Measurements from ENCODE around the gene ANGPTL8. TPM values are rescaled to one million over a fixed set of nuclear protein-coding genes. Genes with fewer than 3 reads are reported as not detected.

Gene ANGPTL8
- polyA plus RNA-seq, 3 donors, result 7.4 to 108 (median 16.9) TPM

DNA sequence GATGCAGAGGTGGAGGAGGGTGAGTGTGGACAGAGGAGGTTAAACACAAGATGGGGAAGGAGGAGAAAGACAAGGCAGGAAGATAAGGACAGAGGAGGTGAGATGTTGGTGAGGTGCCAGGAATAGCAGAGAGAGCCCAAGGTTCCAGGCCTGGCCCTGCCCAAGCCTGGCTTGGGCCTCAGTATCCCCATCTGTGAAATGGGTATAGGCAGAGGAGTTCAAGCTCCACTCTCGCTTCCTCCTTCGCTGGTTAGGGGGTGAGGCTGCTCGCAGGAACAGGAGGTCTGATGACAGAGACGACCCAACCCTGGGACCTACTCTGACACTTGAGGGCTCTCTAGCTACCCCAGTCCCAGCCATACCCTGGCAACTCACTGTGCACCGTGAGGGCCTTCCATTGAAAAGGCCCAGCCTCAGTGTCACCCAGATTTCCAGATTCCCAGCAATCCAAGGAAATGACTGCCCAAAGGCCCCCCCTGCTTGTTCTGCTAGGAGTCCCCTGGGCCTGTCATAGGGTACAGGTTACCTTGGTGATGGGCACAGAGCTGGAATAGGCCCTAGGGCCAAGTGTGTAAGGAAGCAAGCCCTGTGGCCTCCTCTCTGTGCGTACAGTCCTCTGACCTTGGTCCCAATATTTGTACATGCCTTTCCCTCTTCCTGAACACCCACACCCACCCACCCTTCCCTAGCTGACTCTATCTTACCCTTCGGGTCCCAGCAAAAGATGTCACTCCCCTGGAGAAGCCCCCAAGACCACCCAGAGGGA, 8.6 kb upstream of the ANGPTL8 start:
- WGBS, 3 donors, result 82 to 85% (median 84%) methylated on average over 7 of the region's 7 CpGs
- H3K27ac ChIP-seq (ENCODE audit: low read depth, low read length), result no peak overlapping the region

DNA sequence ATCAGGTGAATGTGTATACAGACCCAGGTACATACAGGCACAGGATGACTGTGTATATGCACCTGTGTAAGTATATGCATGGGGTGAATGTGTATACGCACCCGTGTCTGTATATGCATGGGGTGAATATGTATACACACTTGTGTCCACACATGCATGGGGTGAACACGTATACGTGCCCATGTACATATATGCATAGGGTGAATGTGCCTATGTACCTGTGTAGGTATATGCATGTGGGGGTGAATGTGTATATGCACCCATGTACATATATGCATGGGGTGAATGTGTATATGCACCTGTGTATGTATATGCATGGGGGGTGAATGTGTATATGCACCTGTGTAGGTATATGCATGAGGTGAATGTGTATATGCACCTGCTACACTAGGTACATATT, 6.9 kb upstream of the ANGPTL8 start:
- WGBS, 3 donors, result 79 to 95% (median 93%) methylated on average over 4 of the region's 4 CpGs
- H3K27ac ChIP-seq (ENCODE audit: low read depth, low read length), result no peak overlapping the region

DNA sequence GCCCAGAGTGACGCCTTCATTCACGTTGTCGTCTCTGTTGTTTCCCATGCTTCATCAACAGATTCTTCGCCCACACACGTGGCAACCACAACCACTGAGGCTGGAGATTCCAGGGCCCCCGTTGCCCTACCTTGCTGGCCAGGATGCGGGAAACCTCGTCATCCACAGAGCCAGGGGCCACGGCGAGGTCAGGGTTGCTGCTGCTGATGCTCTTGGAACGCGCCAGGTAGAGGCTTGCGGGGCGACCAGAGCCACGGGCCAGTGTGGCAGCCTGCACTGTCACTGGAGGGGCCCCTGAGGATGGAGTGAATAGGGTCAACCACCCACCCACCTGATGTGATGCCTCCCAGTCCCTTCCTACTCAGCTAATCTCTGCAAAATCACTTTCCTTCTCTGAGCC, 6.3 kb upstream of the ANGPTL8 start:
- no peak overlapping the region for H3K27ac ChIP-seq (ENCODE audit: low read depth, low read length)
- 85 to 90% (median 88%) methylated on average over 15 of the region's 15 CpGs for WGBS, 3 donors

DNA sequence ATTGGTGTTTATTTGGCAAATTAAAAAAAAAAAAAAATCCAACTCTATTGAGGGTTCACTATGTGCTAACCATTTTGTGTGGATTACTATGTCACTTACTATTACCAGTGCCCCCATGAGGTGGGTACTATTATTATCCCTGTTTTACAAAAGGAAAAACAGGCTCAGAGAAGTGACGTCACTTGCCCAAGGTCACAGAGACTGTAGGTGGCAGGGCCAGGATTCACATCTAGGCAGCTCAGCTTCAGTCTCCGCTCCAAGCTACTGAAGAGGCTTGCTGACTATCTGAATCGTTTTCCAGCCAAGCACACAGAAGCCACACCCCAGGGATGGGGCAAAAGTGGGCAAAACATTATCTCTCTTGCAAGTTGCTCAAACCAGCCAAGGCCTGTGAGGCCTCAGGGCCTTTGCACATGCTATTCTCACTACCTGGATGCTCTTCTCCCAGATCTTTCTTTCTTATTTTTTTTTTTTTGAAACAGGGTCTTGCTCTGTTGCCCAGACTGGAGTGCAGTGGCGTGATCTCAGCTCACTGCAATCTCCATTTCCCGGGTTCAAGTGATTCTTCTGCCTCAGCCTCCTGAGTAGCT, 4.8 kb upstream of the ANGPTL8 start:
- no peak overlapping the region for H3K27ac ChIP-seq (ENCODE audit: low read depth, low read length)
- 69 to 87% (median 84%) methylated on average over 5 of the region's 5 CpGs for whole genome bisulfite sequencing, 3 donors

DNA sequence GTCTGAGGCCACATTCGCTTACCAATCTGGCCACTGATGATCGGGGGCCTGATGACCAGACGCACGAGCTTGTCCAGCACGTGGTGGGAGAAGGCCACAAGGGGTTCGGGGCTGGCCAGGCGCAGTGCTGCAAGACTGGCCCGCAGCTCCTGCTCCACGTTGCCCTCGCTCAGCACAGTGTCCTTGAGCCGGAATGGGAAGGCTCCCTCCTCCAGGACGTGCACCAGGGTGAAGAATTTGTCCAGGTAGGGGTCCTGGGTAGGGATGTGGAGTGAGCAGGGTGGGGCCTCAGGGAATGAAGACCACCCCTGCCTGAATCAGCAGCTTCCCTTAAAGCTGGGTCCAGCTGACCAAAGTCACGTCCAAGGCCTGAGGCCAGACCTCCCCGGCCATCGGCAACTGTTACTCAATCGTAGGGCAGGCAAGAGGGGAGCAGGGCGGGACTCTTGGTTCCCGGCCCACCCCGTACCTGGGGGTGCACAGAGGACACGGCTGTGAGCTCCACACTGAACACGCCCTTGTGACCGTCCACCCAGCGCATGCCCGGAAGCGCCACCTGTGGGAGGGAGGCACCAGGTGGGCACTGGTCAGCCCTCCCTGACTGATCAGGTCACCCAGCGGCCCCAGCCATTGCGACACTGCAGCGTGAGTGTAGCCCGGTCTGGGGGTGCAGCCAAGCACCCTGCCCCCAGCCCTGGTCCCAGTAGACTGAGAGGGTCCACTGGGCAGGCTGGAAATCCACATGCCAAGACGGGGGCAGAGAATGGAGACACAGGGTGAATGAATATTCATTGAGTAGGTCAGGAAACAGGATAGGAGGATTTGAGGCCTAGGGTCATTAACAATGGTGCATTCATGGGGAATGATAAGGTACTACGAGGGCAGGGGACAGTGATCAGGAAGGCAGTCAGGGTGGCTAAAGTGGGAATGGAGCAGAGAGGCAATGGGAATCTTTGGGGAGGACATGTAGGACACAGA, 2.8 kb upstream of the ANGPTL8 start:
- H3K27ac ChIP-seq (ENCODE audit: low read depth, low read length), result no peak overlapping the region
- 75 to 93% (median 87%) methylated on average over 31 of the region's 31 CpGs for WGBS, 3 donors

DNA sequence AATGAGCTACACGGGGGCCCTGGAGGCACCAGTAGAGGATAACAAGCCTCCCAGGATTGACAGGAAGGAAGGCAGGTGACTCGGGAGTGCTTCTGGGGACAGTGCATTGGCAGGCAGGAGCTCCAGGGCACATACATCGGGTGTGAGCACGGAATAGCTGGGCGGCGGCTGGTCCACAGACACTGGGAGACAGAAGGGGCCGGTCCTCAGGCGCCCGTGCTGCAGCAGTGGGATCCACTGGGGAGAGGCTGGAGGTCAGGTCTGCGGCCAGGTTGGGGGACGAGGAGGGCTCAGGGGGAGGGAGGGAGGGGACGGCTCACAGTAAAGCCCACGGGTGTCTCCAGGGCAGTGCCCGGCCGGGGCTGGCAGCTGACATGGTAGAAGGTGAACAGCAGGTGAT, 2.1 kb upstream of the ANGPTL8 start:
- H3K27ac ChIP-seq (ENCODE audit: low read depth, low read length), result no peak overlapping the region
- WGBS, 3 donors, result 85 to 88% (median 85%) methylated on average over 15 of the region's 15 CpGs

DNA sequence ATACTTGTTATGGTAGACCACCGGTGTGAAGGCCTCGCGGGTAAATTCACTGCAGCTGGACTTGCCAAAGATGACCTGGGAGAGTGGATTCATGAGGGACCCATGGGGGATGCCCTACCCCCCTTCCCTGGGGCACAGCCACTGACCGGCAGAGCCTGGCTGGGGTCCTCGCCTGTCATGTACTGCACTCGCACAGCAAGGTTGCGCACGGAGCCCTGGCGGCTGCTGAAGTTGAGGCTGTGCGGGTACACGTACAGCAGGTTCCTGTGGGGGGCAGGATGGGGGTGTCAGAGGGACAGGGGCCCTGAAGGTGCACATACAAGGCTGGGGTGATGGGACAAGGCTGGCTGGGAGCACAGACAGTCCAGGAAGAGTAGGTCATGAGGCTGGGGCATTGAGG, 1.4 kb upstream of the ANGPTL8 start:
- no peak overlapping the region for H3K27ac ChIP-seq (ENCODE audit: low read depth, low read length)
- 85 to 92% (median 87%) methylated on average over 11 of the region's 11 CpGs for WGBS, 3 donors

DNA sequence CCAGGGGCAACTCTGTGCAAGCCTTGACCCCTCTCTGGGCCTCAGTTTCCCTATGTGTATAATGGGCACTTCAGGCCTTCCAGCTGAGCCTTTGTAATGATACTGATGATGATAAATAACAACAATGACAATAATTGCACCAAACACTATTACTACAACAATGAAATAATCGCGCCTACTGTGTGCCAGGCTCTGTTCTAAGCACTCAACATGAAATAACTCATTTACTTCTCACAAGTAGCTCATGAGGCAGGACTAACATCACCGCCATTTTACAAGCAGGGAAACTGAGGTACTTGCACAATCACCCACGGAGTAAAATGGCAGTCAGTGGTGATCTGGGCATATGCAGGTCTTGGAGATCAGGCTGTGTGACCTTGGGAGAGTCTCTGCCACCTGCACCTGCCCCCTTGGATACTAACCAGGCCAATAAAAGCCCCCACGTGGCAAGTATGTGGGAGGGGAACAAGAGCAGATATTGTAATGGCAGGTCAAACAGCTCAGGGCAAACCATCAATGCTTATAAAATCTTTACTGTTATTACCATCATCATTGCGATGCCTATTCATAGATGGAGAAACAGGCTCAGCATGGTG, 540 bp upstream of the ANGPTL8 start:
- WGBS, 3 donors, result 80 to 93% (median 90%) methylated on average over 6 of the region's 6 CpGs
- no peak overlapping the region for H3K27ac ChIP-seq (ENCODE audit: low read depth, low read length)

DNA sequence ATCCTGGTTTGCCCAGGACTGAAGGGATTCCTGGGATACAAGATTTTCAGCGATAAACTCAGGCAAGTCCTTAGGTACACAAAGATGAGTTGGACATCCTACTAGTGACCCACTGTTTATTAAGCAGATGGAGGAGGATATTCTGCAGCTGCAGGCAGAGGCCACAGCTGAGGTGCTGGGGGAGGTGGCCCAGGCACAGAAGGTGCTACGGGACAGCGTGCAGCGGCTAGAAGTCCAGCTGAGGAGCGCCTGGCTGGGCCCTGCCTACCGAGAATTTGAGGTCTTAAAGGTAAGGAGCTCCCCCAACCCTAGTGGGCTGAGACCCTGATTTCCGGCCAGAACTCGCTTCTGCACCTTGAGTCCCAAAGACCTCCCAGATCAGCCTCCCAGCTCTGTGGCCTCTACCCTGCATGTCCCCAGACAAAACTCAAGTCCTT, 607 bp downstream of the ANGPTL8 start:
- 97 to 98% (median 97%) methylated on average over 8 of the region's 8 CpGs for WGBS, 3 donors
- H3K27ac ChIP-seq (ENCODE audit: low read depth, low read length), result no peak overlapping the region

DNA sequence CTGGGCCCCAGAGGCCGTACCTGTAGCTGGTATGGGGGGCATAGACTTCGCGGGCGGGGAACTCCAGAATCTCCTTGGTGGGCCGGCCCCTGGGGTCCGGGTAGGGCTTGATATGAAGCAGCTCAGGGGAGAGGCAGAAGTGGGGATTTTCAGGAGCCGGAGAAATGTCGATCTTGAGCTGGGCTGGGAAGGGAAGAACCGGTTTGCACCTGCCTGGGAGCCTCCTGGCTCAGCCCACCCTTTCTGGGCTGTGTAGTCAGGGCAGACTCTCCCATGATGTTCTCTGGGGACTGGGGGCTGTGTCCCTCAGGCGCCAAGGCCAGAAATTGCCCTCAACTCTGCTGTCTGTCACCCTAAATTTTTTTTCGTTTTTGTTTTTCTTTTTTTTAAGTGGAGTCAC, 2.6 kb downstream of the ANGPTL8 start:
- no peak overlapping the region for H3K27ac ChIP-seq (ENCODE audit: low read depth, low read length)
- 85 to 87% (median 85%) methylated on average over 11 of the region's 11 CpGs for WGBS, 3 donors

DNA sequence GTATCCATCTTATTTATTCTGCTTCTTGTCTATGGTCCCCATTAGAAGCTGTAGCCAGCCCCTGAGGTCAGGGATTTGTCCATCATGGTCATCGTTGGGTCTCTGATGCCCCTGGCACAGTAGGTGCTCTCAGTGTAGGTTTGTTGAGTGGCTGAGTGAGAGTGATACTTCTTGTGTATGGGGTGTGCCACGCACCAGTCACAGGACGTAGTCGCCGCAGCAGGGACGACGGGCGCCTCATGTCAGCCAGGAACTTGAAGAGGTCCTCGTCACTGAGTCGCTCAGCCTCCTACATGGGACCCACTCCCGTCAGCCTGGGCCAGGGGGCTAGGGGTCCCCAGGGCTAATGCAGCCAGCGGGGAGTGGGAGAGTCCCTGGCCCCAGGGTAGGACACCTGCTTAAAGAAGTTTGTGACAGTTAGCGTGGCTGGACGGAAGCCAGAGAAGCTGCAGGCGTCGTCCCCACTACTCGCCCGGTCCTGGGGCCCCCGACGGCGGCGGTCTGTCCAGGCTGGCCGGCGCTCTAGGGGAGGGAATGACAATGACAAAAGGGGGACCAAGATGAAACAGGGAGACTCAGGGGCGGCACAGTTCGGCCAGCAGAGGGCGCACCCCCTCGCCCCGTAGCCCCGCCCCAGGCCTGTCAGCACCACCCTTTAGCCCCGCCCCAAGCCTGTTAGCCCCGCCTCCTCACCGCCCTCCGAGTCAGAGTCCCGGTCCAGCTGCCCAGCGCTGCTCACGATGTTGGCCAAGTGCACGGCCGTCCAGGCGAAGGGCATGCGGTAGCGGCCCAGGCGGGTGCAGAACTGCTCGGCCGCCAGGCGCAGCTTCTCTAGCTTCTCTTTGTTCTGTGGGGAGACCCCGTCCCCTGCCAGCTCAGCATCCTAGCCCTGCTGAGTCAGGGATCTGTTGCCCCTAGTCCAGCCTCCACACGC, 3.7 kb downstream of the ANGPTL8 start:
- no peak overlapping the region for H3K27ac ChIP-seq (ENCODE audit: low read depth, low read length)
- WGBS, 3 donors, result 39 to 42% (median 41%) methylated on average over 45 to 48 of the region's 48 CpGs

DNA sequence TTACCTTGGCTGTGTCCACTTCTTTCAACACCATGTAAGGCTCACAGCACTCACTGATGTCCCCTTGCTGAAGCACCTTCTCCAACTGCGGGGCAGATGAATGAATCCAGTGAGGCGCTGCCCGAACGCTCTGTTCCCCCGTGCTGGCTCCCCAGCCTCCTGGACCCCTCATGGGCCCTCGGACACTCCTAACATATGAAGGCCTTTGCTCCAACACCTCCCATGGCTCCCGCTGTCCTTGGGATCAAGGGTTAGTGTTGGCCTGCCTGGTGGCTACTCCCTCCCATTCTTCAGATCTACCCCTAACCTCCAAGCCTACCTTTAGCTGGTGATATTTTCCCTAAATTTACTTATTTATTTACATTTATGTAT, 4.4 kb downstream of the ANGPTL8 start:
- no peak overlapping the region for H3K27ac ChIP-seq (ENCODE audit: low read depth, low read length)
- WGBS, 3 donors, result 93 to 98% (median 94%) methylated on average over 7 of the region's 7 CpGs

DNA sequence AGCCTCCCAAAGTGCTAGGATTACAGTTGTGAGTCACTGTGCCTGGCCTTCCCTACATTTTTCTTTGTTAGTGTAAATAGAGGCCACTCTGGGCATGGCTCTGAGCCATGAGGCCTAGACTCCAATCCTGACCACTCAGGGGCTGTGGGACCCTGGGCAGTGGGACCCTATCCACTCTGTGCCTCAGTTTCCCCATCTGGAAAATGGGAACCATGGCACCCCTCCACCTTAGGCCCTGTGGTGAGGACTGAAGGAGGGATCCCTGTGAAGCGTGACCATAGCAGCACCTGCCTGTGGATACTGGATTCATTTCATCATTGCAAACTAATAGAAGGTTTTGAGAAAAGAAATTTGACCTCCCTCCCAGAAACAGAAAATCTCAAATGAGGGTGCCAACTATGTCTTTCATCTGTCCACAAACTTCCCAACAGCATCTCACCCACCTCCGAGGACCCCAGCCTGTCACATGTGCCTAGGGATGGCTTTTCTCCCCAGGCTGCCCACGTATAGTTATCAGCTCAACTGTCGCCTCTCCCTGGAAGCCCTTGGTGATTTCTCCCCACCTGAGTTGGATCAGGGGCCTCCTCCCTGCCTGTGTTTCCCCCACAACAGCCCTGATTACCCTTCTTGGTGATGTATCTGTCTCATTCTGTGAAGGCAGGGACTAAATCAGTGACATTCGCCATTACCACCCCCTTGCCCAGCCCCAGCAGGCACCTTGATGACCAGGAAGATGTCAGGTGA, 5.6 kb downstream of the ANGPTL8 start:
- WGBS, 3 donors, result 94 to 98% (median 96%) methylated on average over 5 of the region's 5 CpGs
- no peak overlapping the region for H3K27ac ChIP-seq (ENCODE audit: low read depth, low read length)

DNA sequence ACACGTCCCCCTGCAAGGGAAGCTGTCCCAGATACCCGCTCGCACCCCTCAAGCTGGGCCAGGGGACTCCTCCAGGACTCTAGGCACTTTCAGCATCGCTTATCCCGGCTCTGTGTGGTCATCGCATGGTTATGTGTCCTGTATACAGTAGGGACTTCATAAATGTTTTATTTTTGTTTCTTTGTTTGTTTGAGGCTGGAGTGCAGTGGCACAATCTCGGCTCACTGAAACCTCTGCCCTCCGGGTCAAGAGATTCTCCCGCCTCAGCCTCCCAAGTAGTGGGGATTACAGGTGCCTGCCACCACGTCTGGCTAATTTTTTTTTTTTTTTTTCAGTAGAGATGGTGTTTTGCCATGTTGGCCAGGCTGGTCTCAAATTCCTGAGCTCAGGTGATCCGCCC, 7.5 kb downstream of the ANGPTL8 start:
- 83 to 91% (median 85%) methylated on average over 11 of the region's 11 CpGs for WGBS, 3 donors
- no peak overlapping the region for H3K27ac ChIP-seq (ENCODE audit: low read depth, low read length)

DNA sequence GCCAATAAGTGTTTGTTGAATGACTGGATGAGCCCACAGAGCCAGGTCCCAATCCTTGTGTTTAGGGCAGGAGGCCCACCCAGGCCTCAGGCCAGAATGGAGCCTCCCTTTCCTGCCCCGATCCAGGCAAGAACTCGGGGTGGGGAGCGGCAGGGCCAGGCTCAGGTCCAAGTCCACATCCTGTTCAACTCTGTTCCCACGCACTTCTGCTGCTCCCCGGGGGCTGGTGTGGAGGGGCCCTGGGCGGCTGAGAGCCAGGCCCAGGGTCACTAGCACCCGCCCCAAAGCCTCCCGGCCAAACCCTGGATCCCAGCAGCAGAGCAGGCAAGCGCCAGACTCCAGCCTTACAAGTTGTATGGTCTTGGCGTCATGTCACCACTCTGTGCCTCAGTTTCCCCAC, 8.0 kb downstream of the ANGPTL8 start:
- H3K27ac ChIP-seq (ENCODE audit: low read depth, low read length), result no peak overlapping the region
- WGBS, 3 donors, result 27 to 85% (median 49%) methylated on average over 10 of the region's 10 CpGs

DNA sequence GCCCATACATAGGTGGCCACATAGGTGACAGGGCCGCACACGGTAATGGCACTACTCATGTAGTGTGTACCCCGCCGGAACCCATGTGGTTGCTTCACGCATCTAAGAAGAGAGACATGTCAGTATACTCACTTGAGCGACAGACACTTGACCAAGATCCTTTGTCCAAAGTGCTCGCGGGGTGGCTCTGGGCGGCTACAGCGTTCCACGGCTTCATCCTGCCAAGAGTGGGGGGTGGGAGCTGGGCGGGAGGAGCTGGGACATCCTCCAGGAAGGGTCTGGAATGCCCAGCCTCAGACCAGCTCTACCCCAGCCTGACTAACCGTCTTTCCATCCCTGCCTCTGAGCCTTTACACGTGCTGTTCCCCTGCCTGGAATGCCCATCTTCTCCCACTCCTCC, 8.5 kb downstream of the ANGPTL8 start:
- 63 to 75% (median 65%) methylated on average over 14 of the region's 14 CpGs for WGBS, 3 donors
- H3K27ac ChIP-seq (ENCODE audit: low read depth, low read length), result no peak overlapping the region

DNA sequence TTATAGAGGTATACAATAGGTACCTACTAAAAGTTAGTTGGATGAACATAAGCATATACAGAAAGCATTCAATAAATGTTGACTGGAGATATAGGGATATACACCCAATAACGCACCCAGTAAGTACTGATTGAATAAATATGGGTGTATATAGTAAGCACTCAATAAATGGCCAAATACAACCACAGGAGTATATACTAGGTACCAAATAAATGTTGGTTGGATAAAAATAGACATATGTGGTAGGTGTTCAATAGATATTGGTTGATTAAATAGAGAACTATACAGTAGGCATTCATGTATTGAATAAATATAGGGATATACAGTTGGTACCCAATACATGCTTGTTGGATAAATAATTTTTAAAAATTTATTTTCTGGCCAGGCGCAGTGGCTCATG, 9.4 kb downstream of the ANGPTL8 start:
- no peak overlapping the region for H3K27ac ChIP-seq (ENCODE audit: low read depth, low read length)
- 96% methylated on average over 2 of the region's 2 CpGs for WGBS, 3 donors
